GM19395 (cell line): ENCODE results near the gene LRFN3.
"Not testable (repeated sequence)": the region's sequence is repeated elsewhere in the genome, so short reads cannot be mapped to it uniquely, and the experiment has no call there.

Source experiments
- ATAC-seq: cut with Tn5 transposase; IDR thresholded peaks from one replicate; pipeline ENCODE4 v1.9.1; 2021; ENCODE audit warnings: mild to moderate bottlenecking, moderate library complexity; ENCODE audit not compliant: unreplicated experiment

LRFN3 gene

DNA sequence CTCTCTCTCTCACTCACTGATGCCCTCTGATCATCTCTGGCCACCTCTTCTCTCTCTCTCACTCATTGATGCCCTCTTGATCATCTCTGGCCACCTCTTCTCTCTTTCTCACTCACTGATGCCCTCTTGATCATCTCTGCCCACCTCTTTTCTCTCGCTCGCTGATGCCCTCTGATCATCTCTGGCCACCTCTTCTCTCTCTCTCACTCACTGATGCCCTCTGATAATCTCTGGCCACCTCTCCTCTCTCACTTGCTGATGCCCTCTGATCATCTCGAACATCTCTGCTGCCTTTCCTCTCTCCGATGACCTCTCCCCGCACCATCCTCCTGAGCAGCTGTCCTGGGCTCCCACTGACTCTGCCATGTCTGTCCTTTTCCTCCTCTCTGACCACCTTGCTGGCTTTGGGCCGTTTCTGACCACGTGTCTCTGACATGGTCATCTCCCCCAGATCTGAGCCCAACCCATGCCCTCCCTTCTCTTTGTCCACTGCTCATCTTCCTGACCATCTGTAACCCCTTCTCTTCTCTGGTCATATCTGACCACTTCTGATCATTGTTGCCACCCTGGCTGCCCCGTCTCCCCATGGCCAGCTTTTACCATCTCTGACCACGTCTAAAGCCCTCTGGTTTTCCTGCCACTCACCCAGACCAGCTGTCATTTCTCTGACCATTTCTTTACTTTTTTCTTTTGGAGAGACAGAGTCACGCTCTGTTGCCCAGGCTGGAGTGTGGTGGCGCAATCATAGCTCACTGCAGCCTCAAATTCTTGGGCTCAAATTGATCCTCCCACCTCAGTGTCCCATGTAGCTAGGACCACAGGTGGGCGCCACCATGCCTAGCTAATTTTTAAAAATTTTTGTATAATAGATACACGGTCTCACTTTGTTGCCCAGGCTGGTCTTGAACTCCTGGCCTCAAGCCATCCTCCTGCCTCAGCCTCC lies 2.4 kb downstream of the LRFN3 start:
- ATAC-seq = no peak

DNA sequence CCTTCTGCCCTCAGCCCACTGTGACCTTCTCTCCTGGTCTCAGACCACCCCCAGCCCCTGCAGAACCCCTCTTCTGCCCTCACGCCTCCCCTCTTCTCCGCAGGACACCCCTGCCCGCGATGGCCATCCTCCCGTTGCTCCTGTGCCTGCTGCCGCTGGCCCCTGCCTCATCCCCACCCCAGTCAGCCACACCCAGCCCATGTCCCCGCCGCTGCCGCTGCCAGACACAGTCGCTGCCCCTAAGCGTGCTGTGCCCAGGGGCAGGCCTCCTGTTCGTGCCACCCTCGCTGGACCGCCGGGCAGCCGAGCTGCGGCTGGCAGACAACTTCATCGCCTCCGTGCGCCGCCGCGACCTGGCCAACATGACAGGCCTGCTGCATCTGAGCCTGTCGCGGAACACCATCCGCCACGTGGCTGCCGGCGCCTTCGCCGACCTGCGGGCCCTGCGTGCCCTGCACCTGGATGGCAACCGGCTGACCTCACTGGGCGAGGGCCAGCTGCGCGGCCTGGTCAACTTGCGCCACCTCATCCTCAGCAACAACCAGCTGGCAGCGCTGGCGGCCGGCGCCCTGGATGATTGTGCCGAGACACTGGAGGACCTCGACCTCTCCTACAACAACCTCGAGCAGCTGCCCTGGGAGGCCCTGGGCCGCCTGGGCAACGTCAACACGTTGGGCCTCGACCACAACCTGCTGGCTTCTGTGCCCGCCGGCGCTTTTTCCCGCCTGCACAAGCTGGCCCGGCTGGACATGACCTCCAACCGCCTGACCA lies 3.3 kb downstream of the LRFN3 start:
- ATAC-seq = no peak

DNA sequence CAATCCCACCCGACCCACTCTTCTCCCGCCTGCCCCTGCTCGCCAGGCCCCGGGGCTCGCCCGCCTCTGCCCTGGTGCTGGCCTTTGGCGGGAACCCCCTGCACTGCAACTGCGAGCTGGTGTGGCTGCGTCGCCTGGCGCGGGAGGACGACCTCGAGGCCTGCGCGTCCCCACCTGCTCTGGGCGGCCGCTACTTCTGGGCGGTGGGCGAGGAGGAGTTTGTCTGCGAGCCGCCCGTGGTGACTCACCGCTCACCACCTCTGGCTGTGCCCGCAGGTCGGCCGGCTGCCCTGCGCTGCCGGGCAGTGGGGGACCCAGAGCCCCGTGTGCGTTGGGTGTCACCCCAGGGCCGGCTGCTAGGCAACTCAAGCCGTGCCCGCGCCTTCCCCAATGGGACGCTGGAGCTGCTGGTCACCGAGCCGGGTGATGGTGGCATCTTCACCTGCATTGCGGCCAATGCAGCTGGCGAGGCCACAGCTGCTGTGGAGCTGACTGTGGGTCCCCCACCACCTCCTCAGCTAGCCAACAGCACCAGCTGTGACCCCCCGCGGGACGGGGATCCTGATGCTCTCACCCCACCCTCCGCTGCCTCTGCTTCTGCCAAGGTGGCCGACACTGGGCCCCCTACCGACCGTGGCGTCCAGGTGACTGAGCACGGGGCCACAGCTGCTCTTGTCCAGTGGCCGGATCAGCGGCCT lies 4.1 kb downstream of the LRFN3 start:
- no peak for ATAC-seq

DNA sequence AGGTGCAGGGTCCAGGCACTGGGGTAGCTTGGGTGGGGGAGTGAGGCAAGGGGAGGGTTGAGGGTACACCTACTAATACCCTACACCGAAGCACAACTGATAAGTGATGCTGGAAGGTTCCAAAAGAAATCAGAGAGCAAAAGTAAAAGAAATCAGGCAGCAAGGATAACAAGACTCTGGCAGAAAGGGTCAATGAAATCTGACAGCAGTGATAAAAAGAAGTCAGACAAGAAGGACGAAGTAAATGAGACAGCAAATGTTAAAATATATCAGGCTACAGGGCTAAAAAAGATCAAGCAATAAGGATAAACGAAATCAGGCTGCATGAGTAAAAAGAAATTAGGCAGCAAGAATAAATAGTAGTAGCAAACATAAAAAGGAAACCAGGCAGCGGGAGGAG lies 4.7 kb downstream of the LRFN3 start:
- ATAC-seq = no peak

DNA sequence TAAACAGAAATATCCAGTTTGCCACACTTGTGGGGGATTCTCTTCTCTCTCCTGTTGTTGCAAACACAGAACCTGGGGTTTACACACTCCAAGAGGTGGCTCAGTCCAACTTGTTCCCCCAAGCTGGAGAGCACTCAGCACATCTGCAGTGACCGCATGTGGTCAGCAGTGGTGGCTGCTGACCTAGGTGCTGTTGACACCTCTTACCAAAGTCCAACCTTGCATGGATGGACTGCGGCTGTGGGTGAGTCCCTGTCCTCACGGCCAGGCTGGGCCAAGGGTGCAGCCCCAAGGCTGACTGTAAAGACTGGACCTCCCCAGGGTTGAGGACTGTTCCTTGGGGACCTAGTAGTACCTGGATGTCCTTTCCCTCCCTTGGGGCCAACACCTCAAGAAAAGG lies 6.1 kb downstream of the LRFN3 start:
- no peak for ATAC-seq

DNA sequence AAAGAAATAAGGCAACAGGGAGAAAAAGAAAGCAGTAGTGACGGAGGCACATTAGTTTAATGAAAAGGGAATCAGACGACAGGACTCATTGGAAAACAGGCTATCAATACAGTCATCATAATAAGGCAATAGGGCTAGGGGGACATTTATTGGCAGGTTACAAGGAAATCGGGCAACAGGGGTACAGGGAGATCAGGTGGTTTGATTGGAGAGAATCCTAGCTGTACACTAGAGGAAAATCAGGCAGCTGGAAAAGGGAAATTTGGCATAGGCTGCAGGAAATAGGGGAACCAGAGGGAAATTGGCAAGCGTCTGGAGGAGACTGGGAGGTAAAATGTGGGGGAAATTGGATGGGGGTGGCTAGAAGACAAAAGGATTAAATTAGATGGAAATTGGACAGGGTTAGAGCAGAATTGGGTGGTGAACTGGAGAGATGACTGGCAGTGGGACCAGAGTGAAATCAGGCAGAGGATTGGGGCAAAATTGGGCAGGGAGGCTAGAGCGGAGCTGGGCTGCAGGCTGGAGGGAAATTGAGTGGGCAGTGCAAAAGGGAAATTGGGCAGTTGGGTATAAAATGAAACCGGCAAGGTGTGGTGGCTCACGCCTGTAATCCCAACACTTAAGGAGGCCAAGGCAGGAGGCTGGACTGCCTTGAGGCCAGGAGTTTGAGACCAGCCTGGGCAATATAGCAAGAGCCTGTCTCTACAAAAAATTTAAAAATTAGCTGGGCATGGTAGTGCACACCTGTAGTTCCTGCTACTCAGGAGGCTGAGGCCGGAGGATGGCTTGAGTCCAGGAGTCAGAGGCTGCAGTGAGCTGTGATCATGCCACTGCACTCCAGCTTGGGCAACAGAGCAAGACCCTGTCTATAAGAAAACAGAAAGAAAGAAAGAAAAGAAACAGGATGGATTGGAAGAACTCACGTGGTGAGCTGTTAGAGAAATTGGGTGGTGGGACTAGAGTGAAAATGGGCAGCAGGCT lies 7.4 kb downstream of the LRFN3 start:
- ATAC-seq = no peak

DNA sequence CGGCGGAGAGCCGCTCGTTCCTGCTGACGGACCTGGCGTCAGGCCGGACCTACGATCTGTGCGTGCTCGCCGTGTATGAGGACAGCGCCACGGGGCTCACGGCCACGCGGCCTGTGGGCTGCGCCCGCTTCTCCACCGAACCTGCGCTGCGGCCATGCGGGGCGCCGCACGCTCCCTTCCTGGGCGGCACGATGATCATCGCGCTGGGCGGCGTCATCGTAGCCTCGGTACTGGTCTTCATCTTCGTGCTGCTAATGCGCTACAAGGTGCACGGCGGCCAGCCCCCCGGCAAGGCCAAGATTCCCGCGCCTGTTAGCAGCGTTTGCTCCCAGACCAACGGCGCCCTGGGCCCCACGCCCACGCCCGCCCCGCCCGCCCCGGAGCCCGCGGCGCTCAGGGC lies 8.4 kb downstream of the LRFN3 start:
- ATAC-seq = no peak

DNA sequence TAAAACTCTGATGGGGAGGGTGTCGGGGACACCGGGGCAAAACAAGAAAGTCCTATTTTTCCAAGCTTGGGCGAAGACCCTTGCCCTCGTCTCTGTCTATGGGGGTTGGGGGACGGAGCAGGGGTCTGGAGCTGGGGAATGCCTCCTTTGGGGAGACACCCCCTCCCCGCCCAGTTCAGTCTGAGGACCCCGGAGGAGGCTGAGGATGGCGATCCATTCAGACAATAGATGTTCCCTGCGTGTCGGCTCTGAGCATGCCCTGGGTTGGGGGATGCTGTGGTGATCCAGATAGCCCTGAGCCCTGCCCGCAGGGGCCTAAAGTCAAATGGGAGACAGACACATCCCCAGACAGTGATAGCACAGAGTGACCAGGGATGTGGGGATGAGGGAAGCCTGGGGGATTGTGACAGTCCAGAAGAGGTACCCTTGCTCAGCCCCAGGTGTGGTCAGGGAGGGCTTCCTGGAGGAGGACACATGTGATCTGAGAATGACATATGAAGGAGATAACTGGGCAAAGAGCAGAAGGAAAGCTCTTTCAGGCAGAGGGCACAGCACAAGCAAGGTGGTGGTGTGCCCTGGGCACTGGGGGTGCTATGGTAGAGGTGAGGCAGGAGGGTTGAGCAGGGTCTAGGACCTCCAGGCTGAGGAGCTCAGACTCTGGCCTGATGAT lies 9.1 kb downstream of the LRFN3 start:
- ATAC-seq = no peak

DNA sequence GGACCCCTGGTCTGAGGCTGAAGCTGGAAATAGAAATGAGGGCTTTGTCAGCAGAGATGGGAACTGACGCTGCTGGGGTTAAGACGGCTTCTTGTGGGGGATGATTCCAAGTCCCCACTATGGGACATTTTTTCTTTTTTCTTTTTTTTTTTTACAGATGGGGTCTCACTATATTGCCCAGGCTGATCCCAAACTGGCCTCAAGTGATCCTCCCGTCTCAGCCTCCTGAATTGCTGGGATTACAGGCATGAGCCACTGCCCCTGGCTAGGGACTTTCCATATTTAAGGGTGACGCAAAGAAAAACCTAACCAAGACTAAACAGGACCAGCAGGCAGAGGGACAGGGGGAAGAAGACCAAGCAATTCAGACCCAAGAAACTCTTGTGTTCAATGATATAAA lies 10.0 kb downstream of the LRFN3 start:
- no peak for ATAC-seq

DNA sequence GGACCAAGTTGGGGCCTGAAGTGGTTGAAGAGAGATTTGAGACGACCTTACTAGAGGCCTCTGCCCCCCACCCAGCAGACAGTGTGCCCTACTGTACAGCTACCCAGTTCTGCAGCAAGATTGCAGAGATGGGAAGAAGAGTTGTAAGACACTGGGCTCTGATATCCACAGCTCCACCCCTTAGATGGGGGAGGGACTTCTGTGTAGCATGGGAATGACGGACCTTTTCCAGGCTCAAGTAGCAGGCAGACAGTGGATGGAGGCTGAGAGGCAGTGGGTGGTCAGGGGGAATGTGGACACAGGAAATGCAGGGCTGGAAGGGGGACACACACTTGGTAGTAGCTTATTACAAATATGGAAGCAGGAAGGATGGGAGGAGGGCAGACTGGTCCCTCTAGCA lies 13.0 kb downstream of the LRFN3 start:
- ATAC-seq = no peak

DNA sequence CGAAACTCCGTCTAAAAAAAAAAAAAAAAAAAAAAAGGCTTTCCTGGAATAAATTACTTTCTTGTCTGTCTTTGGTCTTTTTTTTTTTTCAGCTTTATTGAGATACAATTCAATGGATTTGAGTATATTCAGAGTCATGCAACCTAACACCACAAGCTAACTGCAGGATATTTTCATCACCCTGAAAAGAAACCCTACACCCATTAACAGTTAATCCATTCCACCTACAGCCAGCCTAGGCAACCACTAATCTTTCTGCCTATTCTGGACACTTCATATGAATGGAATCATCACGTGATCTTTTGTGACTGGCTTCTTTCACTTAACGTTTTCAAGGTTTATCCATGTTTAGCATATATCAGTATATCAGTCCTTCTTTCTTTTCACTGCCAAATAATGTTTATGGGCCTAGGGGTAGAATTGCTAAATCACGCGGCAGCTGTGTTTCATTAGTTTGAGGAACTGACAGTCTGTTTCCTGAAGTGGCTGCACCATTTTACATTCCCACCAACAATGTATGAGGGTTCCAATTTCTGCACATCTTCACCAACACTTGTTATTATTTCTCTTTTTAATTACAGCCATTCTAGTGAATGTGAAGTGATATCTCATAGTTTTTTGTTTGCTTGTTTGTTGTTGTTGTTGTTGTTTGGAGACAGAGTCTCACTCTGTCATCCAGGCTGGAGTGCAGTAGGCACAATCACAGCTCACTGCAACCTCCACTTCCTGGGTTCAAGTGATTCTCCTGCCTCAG lies 19.9 kb downstream of the LRFN3 start:
- ATAC-seq = no peak

DNA sequence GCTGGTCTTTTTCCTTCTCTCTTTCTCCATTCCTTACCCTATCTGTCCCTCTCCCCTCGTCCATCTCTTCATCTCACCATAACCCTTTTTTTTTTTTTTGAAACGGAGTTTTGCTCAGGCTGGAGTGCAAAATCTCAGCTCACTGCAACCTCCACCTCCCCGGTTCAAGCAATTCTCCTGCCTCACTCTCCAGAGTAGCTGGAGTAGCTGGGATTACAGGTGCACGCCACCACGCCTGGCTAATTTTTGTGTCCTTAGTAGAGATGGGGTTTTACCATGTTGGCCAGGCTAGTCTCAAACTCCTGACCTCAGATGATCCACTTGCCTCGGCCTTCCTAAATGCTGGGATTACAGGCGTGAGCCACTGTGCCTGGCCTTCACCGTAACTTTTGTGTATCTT lies 21.2 kb downstream of the LRFN3 start:
- ATAC-seq = not testable (repeated sequence)

DNA sequence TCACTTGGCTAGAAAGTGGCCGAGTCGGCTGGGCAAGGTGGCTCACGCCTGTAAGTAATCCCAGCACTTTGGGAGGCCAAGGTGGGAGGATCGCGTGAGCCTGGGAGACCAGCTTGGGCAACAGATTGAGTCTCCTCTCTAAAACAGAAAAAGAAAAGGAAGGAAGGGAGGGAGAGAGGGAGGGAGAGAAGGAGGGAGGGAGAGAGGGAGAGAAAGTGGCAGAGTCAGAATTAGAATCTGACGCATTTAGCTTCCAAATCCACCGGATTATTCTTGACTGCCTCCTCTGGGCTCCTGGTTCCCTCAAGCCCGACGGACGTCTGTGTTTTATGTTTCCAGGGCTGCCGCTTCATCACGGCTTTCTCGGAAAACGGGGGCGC lies 22.5 kb downstream of the LRFN3 start:
- no peak for ATAC-seq

DNA sequence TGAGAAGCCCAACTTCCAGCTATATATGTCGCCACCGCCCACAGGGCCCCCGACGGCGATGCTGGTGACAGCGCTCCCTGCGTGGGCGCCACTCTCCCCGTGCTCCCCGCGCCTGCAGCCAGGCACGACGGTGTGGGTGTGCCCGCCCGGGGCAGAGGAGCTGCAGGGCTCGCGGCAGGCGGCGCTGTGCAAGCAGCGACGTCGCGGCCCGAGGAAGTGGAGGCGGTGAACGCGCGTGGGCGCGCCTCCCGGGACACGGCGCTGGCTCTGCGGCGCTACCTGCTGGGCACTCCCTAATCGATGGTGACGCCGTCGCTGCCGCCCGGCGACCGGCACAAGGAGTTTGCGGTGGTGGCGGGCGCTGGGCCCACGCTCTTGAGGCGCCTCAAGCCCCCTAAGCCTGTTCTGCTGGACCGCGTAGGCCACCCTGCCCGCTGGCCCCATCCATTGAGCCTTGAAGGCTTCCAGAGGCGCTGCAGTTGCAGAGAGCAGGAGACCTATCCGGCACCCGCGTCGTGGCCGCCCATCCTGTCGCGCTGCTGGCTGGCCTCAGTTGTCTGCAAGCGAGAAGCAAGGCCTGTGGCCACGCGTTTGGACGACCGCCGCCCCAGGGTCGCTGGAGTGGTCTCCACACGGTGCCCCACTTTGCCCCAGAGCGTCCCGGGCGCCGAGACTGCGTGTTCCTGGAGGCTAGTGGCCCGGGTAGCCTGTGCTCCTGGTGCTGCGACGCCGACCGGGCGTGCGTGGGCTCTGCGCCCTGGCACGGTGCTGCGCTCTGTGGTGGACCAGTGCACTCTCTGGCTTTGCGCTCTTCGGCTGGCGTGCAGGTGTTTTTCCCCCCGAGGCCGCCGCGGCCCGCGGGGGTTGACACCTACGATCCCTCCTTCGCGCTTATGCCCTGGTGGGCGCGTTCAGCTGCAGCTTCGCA lies 23.1 kb downstream of the LRFN3 start:
- no peak for ATAC-seq

DNA sequence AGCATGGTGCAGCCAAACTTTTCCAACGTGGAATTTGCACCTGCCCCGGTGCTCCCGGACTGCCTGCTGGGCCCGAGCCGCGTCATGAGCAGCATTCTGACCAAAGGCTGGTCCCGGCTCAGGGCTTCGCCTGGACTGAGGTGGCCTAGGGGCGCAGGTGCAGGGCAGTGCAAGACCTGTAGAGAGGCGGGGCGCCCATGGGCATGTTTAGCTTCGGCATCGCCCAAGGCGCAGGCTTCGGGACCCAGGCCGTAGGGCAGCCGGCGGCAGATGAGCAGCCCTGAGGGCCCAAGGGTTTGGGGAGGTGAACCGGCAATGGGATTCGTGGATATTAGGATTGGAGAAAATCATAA lies 23.8 kb downstream of the LRFN3 start:
- ATAC-seq = no peak

DNA sequence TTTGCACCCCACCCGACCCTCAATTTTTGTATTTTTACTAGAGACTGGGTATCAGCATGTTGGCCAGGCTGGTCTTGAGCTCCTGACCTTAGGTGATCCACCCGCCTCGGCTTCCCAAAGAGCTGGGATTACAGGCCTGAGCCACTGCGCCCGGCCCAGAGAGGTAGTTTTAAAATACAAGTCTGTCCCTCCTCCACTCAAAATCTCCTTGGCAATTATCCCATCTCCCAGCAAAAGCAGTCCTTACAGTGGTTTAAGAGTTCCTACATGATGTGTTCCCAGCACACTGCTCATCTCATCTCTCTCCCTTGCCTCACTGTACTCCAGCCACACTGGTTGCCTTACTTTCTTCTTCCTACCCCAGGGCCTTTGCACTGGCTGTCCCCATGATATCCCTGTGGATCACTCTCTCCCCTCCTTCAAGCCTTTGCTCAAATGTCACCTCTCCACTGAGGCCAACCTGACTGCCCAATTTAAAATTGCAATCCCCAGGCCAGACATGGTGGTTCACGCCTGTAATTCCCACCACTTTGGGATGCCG lies 24.3 kb downstream of the LRFN3 start:
- ATAC-seq = no peak

DNA sequence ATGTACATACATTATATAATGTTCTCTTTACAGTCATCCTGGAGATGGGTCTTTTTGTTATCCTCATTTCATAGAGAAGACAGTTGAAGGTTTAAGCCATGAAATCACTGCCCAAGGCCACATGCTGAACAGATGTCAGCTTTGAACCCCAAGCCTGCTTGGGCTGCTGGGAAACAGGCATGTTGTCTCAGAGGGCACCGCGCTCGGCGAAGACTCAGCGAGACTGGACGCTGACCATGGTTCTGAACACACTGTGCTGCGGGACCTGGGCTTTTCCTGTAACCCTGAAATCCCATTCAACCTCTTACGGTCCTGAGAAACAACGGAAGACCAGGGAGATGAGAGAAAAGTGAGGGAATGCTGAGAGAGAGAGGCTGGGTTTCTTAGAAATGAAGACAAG lies 27.3 kb downstream of the LRFN3 start:
- no peak for ATAC-seq

DNA sequence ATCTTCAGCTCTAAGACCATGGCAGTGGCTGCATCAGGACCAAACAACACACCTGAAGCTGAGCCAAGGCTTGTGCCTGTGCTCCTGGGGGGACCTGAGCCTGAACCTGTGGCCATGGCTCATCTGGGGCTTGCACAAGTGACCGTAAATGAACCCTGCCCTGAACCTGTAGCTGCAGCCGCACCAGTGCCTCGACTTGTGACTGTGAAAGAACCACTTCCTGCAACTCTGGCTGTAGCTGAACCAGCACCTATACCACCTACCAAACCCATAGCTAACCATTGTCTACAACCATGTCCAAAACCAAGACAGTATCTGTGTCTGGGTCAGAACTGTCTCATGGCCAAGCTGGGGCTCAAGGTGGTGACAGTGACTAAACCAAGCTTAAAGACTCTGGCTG lies 30.6 kb downstream of the LRFN3 start:
- no peak for ATAC-seq
